ENCODE data around the gene SESN1.

DNA sequence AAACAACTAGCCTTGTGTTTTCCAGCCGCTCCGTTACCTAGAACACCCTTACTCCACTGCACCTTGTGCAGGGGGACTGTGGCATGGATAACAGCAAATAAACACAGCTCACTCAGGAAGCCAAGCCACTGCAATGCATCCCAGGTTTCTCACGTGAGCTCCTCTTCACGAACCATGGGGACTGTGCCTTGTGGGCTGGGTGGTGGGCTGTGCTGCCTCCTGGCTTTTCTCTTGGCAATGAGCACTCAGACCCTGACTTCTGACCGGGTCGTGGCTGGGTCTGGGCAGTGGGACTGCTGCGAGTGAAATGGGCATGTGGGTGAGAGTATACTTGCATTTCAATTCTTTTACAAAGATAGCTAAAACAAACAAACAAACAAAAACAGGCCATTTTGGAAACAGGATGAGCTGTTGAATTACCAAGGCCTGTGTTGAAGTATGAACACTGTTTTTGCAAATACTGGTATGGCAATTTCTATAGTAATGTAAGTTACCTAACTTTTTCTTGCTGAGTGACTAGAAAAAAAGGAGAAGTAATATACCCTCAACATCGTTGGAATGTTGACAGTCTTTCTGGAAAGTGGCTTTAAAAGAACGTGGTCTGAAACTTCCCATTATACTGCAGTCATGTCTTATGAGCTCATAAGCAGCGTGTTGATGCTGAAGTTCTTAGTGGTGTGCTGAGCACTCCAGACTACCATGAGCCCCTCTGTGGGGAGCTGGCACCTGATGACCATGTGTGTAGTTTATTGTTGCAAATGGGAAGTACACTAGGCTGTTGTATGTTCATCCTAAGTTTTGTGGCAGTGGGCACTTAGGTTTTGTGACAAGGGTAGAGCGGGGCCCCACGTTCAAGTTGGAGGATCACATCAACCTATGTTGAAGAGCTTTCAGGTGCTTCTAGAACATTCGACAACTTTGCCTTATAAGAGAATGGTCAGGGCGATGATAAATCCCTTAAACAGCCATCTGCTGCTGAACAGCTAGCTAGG is 126.0 kb downstream of the SESN1 start:
- TF ChIP-seq, protein P1, sequence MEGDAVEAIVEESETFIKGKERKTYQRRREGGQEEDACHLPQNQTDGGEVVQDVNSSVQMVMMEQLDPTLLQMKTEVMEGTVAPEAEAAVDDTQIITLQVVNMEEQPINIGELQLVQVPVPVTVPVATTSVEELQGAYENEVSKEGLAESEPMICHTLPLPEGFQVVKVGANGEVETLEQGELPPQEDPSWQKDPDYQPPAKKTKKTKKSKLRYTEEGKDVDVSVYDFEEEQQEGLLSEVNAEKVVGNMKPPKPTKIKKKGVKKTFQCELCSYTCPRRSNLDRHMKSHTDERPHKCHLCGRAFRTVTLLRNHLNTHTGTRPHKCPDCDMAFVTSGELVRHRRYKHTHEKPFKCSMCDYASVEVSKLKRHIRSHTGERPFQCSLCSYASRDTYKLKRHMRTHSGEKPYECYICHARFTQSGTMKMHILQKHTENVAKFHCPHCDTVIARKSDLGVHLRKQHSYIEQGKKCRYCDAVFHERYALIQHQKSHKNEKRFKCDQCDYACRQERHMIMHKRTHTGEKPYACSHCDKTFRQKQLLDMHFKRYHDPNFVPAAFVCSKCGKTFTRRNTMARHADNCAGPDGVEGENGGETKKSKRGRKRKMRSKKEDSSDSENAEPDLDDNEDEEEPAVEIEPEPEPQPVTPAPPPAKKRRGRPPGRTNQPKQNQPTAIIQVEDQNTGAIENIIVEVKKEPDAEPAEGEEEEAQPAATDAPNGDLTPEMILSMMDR (IDR thresholded peaks at IDR 0.05) = no peak
- TF ChIP-seq POLR2A (IDR thresholded peaks at IDR 0.05) = no peak
